Measurements from ENCODE around the gene ASXL2.
"Not testable (repeated sequence)": the region's sequence is repeated elsewhere in the genome, so short reads cannot be mapped to it uniquely, and the experiment has no call there.

The ASXL2 gene

GRCh38 chr2:25878361-25879132, at the start of gene ASXL2:
Gene ASXL2 (minus strand): TSS chr2:25878487. CDS start chr2:25878222, 265 bp downstream.
- peak; percentile 94 to 98 for DNase-seq (ENCODE audit: low read depth in 1 of 2, low spot score in 1 of 2)

GRCh38 chr2:25926984-25927756, 48.9 kb upstream of the ASXL2 start:
- DNase-seq (ENCODE audit: low read depth in 1 of 2, low spot score in 1 of 2) = no peak

GRCh38 chr2:25922501-25922900, 44.2 kb upstream of the ASXL2 start:
- DNase-seq (ENCODE audit: low read depth in 1 of 2, low spot score in 1 of 2) = no peak

GRCh38 chr2:25920786-25921415, 42.6 kb upstream of the ASXL2 start:
- no peak for DNase-seq (ENCODE audit: low read depth in 1 of 2, low spot score in 1 of 2)

- no peak for DNase-seq (ENCODE audit: low read depth in 1 of 2, low spot score in 1 of 2)
These were observed 42.0 kb upstream of the ASXL2 start for GRCh38 chr2:25920336-25920735.

- no peak for DNase-seq (ENCODE audit: low read depth in 1 of 2, low spot score in 1 of 2)
These were observed 39.5 kb upstream of the ASXL2 start for GRCh38 chr2:25917832-25918231.

GRCh38 chr2:25917411-25917810, 39.1 kb upstream of the ASXL2 start:
- not testable (repeated sequence) for DNase-seq (ENCODE audit: low read depth in 1 of 2, low spot score in 1 of 2)

- DNase-seq (ENCODE audit: low read depth in 1 of 2, low spot score in 1 of 2) = peak in 1 of 2 donors; percentile 12
These were observed 37.9 kb upstream of the ASXL2 start for GRCh38 chr2:25915944-25916772.

- DNase-seq (ENCODE audit: low read depth in 1 of 2, low spot score in 1 of 2) = not testable (repeated sequence)
These were observed 37.1 kb upstream of the ASXL2 start for GRCh38 chr2:25915411-25915810.

GRCh38 chr2:25913696-25913973, 35.3 kb upstream of the ASXL2 start:
- DNase-seq (ENCODE audit: low read depth in 1 of 2, low spot score in 1 of 2) = not testable (repeated sequence)

- DNase-seq (ENCODE audit: low read depth in 1 of 2, low spot score in 1 of 2) = no peak
These were observed 34.8 kb upstream of the ASXL2 start for GRCh38 chr2:25912851-25913695.

- DNase-seq (ENCODE audit: low read depth in 1 of 2, low spot score in 1 of 2) = not testable (repeated sequence)
These were observed 31.3 kb upstream of the ASXL2 start for GRCh38 chr2:25909574-25909973.

- no peak for DNase-seq (ENCODE audit: low read depth in 1 of 2, low spot score in 1 of 2)
These were observed 26.8 kb upstream of the ASXL2 start for GRCh38 chr2:25905126-25905525.

GRCh38 chr2:25903216-25903776, 25.0 kb upstream of the ASXL2 start:
- no peak for DNase-seq (ENCODE audit: low read depth in 1 of 2, low spot score in 1 of 2)

GRCh38 chr2:25899404-25899970, 21.2 kb upstream of the ASXL2 start:
- DNase-seq (ENCODE audit: low read depth in 1 of 2, low spot score in 1 of 2) = no peak

- DNase-seq (ENCODE audit: low read depth in 1 of 2, low spot score in 1 of 2) = no peak
These were observed 19.2 kb upstream of the ASXL2 start for GRCh38 chr2:25897506-25897905.

- not testable (repeated sequence) for DNase-seq (ENCODE audit: low read depth in 1 of 2, low spot score in 1 of 2)
These were observed 18.0 kb upstream of the ASXL2 start for GRCh38 chr2:25896308-25896707.

GRCh38 chr2:25895610-25896009, 17.3 kb upstream of the ASXL2 start:
- no peak for DNase-seq (ENCODE audit: low read depth in 1 of 2, low spot score in 1 of 2)

GRCh38 chr2:25895018-25895417, 16.7 kb upstream of the ASXL2 start:
- DNase-seq (ENCODE audit: low read depth in 1 of 2, low spot score in 1 of 2) = no peak
